CD4-positive, alpha-beta T cell treated with Interleukin-12 subunit alpha and Interleukin-12 subunit beta, for 1 hour (primary cell): ENCODE measurements around the gene TUBG2.
A peak's percentile ranks its signal among the peaks of the same experiment; 100 is the strongest.

ENCODE experiments used
- DNase-seq: peaks from one replicate; pipeline ENCODE4 v3.0.0-alpha.2; 2020

Gene TUBG2

DNA sequence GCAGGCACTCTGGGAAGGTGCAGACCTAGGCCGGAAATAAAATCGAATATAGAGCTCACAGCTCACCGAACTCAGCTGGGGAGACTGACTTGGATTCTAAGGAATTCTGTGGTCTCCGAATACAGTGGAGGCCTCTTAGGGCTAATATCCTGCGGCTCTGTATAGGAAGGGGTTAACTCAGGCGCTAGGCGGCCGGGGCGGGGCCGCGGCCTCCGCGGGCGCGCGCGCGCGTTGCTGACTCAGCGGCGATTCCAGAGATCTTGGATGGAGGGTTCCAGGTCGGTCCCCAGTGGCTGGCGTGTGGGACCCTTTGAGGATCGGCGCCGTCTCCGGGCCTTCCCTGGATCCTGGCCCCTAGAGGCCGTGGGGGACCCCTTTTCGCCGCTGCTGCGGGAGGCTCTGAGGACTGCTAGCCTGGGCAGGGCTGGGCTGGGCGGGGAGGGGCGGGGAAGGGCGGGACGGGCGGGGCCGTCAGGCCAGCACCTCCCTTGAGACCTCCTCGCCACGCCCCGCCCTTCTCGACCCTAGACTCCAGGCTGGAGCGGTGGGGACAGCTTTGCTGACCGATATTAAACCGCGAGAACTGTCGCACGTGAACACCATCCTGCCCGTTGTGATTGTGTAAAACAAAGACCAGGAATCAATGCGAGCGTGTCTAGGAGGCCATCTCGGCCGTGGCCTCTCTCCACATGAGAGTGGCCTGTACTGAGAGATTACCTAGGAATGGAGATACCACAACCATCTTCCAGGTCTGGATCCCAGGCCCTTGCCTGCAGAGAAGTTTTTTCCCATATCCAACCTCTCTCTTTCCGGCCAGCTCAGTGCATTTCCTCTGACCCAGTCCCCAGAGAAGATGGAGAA is 19.1 kb downstream of the TUBG2 start:
- peak; percentile 78 for DNase-seq

GRCh38 chr17:42678951-42679491 is 19.9 kb downstream of the TUBG2 start:
- peak; percentile 49 for DNase-seq

- peak; percentile 83 for DNase-seq
Measured at GRCh38 chr17:42679492-42680330, 20.6 kb downstream of the TUBG2 start.

GRCh38 chr17:42680331-42680808 is 21.3 kb downstream of the TUBG2 start:
- no peak for DNase-seq

DNA sequence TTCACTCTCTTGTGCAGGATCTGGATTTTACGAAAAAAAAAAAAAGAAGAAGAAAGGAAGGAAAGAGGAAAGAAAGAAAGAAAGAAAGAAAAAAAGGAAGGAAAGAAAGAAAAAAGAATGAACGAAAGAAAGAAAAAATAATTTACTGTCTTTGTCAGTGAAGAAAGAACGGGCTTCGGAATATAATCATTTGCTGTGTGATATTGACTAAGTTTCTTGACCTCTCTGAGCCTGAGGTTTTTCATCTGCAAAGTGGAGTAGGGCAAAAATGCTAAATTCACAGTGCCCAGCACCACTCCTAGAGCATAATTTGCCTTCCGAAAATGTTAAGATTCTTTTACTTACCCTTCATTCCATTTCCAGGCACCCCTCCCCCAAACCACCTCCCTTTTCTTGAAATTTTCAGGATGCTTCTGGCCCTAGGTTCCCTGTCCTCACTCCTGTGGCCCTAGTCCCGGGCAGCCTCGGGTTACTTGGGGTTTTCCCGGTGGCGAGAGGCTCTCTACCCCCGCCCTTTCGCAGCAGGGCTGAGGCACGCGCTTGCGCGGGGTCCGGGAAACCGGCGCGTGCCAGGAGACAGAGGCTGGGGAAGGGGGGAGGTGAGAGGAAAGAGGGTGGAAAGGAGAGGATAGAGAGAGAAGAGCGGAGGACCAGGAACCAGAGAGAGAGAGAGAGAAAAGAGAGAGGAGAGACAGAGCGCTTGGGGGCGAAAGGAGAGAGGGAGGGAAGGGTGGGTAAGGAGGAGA is 23.1 kb downstream of the TUBG2 start, which contains the start of gene CNTNAP1:
TSS of gene CNTNAP1 (plus strand) at position 556 of the 746 bp plus-strand sequence. CDS start 299 bp downstream, outside the sequence.
- DNase-seq = peak; percentile 26

- peak; percentile 13 for DNase-seq
Measured at GRCh38 chr17:42682722-42683403, 23.8 kb downstream of the TUBG2 start.

- DNase-seq = no peak
Measured at GRCh38 chr17:42683407-42684034, 24.4 kb downstream of the TUBG2 start.

DNA sequence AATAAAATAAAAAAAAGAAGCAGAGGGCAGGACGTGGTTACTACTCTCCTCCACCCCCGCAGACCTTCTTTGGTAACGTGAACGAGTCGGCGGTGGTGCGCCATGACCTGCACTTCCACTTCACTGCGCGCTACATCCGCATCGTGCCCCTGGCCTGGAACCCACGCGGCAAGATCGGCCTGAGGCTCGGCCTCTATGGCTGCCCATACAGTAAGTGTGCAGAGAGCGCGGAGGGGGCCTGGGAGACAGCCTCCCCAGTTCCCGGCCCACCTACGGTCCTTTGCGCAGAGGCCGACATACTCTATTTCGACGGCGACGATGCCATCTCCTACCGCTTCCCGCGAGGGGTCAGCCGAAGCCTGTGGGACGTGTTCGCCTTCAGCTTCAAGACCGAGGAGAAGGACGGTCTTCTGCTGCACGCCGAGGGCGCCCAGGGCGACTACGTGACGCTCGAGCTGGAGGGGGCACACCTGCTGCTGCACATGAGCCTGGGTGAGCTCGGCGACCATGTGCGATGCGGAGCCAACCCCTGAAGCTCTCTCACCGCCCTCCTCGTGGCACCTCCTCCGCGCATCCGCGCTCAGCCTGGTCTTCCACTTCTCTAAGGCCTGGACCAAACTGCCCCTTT is 26.0 kb downstream of the TUBG2 start:
- no peak for DNase-seq

DNA sequence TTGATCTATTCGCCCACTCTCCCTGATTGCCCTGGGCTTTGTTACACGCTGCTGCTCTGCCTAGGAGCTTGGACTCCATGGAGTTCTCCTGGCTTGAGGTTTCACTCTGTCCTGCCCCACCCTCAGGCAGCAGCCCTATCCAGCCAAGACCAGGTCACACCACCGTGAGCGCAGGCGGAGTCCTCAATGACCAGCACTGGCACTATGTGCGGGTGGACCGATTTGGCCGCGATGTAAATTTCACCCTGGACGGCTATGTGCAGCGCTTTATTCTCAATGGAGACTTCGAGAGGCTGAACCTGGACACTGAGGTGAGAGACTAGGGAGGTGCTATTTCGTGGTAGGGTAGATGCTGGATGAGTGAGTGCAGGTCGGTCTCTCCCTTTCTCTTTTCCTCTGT is 26.7 kb downstream of the TUBG2 start:
- DNase-seq = no peak

DNA sequence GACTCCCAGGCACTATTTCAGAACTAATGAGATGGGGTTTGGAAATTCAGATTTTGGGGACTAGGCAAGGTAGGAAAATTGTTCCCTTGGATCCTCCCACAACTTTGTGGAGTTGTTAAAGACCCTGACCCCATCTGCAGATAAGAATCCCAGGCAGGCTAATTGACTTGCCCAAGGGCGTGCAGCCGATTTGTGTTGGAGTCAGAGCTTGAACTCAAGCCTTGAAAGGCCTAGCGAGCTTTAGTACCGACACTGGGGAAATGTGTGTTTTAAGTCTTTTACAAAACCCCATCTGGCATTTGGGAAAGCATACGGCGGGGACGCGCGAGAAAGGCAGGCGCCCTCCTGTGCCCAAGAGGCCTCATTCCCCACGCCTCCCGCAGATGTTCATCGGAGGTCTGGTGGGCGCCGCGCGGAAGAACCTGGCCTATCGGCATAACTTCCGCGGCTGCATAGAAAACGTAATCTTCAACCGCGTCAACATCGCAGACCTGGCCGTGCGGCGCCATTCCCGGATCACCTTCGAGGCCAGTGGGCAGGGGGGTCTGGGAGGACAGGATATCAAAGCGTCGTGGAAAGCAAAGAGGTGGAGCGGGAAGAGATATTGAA is 27.5 kb downstream of the TUBG2 start:
- no peak for DNase-seq

DNA sequence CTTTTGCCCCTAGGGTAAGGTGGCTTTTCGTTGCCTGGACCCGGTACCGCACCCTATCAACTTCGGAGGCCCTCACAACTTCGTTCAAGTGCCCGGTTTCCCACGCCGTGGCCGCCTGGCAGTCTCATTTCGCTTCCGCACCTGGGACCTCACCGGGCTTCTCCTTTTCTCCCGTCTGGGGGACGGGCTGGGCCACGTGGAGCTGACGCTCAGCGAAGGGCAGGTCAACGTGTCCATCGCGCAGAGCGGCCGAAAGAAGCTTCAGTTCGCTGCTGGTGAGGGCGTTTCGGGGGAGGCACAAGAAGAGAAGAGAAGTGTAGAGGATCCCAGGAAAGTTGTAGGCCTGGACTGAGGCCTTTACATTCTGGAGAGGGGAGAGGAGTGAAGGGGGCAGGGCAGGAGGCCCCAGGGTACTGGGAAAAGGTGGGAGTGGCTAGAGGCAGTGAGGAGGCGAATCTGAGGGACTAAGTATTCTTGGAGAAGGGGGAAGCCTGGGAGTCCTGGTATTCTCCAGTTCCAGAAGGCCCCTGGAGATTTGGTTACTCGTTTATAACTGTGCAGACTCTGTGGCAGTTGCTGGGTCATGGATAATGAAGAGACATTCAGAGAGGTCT is 28.7 kb downstream of the TUBG2 start:
- no peak for DNase-seq

DNA sequence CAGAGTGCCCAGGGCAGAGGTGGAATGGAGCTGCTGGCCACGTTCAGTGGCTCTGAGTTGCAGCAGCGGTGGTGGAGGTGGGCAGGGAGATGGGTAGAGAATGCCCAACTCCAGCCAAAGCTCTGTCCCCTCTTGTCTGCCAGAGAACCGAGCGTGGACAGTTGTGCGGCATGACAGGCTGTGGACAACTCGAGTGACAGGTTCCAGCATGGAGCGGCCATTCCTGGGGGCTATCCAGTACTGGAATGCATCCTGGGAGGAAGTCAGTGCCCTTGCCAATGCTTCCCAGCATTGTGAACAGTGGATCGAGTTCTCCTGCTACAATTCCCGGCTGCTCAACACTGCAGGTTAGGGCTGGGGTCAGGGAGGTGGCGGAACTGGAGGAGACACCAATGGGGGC is 31.5 kb downstream of the TUBG2 start:
- DNase-seq = no peak

DNA sequence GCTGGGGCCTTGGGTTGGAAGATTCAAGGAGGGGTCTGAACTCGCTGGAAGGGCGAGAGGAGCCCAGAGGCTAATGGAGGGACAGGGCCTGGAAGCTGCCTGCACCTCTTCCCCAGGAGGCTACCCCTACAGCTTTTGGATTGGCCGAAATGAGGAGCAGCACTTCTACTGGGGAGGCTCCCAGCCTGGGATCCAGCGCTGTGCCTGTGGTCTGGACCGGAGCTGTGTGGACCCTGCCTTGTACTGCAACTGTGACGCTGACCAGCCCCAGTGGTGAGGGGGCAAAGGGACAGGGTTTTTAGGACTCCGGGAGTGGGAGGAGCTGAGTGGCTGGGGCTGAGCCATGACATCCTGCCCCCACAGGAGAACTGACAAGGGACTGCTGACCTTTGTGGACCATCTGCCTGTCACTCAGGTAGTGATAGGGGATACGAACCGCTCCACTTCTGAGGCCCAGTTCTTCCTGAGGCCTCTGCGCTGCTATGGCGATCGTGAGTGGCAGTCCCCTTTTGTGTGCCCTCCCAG is 32.0 kb downstream of the TUBG2 start:
- no peak for DNase-seq

- DNase-seq = no peak
Measured at GRCh38 chr17:42692489-42692888, 33.4 kb downstream of the TUBG2 start.

DNA sequence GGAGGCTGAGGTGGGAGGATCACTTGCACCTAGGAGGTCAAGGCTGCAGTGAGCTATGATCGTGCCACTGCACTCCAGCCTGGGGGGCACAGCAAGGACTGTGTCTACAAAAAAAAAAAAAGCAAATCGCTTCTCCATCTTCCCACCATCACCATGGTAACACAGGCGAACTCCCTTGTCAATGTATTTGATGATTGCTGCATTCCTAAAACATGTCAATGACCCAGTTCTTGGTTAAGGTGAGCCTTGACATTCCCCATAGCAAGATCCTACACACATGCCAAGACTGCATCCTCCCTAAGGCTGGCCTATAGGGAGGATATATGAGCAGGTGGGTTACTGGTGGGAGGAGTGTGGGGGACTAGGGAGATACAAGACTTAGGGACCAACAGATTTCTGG is 35.4 kb downstream of the TUBG2 start:
- DNase-seq = no peak

GRCh38 chr17:42695500-42695899 is 36.4 kb downstream of the TUBG2 start:
- no peak for DNase-seq

- DNase-seq = no peak
Measured at GRCh38 chr17:42697108-42697811, 38.2 kb downstream of the TUBG2 start.

GRCh38 chr17:42698736-42699414 is 39.8 kb downstream of the TUBG2 start:
- DNase-seq = no peak

DNA sequence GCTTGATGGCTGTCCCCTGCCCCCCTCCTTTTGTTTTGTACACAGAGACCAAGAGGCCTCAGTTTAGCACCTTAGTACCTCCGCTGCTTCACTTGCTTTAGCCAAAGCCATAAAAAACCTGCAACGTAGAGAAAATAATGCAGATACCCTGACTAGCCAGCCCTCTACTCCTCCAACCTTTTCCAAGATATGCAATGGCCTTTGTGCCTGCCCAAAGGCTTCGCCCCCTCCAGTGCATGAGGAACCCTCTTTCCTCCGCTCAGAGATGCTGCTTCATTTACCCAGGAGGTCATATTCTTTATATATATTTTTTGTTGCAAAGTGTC is 40.3 kb downstream of the TUBG2 start:
- no peak for DNase-seq
